HepG2 (cell line): Measurements from ENCODE around the gene CNKSR3. TPM values are rescaled to one million over a fixed set of nuclear protein-coding genes. Genes with fewer than 3 reads are reported as not detected.

Source experiments
- CREM ChIP-seq, 2 experiments: sonication (generic) in 1 of 2; formaldehyde crosslinking in 1 of 2; IDR thresholded peaks; 2 replicates each; pipeline versions ENCODE4 v1.4.0 to v1.6.1; 2016 to 2020; ENCODE audit warnings: antibody characterized with exemption in 1 of 2, mild to moderate bottlenecking in 1 of 2, missing genetic modification reagents in 1 of 2
- E2F1 ChIP-seq: sonication (generic); formaldehyde crosslinking; IDR thresholded peaks from 2 replicates; pipeline ENCODE4 v1.5.0; 2020; ENCODE audit warnings: missing genetic modification reagents
- FOXP4 ChIP-seq: sonication (generic); formaldehyde crosslinking; IDR thresholded peaks from 2 replicates; pipeline ENCODE4 v1.4.0; 2020; ENCODE audit warnings: missing genetic modification reagents
- GLI4 ChIP-seq: sonication (generic); formaldehyde crosslinking; IDR thresholded peaks from 2 replicates; pipeline ENCODE4 v1.5.1; 2020; ENCODE audit warnings: missing genetic modification reagents, mild to moderate bottlenecking, moderate library complexity, borderline replicate concordance
- POLR2A ChIP-seq, 2 experiments: IDR thresholded peaks; 2 replicates each; pipeline ENCODE4 v1.6.1; 2011; ENCODE audit warnings: low read depth in 2 of 2, low read length in 2 of 2, mild to moderate bottlenecking in 1 of 2, moderate library complexity in 1 of 2; ENCODE audit not compliant: insufficient read depth in 1 of 2
- TFE3 ChIP-seq: IDR thresholded peaks from 2 replicates; pipeline ENCODE4 v1.6.1; 2016
- ZFP41 ChIP-seq: sonication (generic); formaldehyde crosslinking; IDR thresholded peaks from 2 replicates; pipeline ENCODE4 v1.4.0; 2020; ENCODE audit warnings: mild to moderate bottlenecking, missing genetic modification reagents, borderline replicate concordance
- ZFP90 ChIP-seq: sonication (generic); formaldehyde crosslinking; IDR thresholded peaks from 2 replicates; pipeline ENCODE4 v1.8.0; 2022; ENCODE audit warnings: missing genetic modification reagents, mild to moderate bottlenecking, inconsistent platforms, borderline replicate concordance
- ZNF326 ChIP-seq: sonication (generic); formaldehyde crosslinking; IDR thresholded peaks from 2 replicates; pipeline ENCODE4 v1.4.0; 2020; ENCODE audit warnings: missing genetic modification reagents, borderline replicate concordance
- ZNF331 ChIP-seq: sonication (generic); formaldehyde crosslinking; IDR thresholded peaks from 2 replicates; pipeline ENCODE4 v1.4.0; 2020; ENCODE audit warnings: missing genetic modification reagents
- ZNF550 ChIP-seq: sonication (generic); formaldehyde crosslinking; IDR thresholded peaks from 2 replicates; pipeline ENCODE4 v1.4.0; 2020; ENCODE audit warnings: mild to moderate bottlenecking, missing genetic modification reagents, borderline replicate concordance
- ZNF552 ChIP-seq: sonication (generic); formaldehyde crosslinking; IDR thresholded peaks from 2 replicates; pipeline ENCODE4 v1.9.0; 2022; ENCODE audit warnings: missing genetic modification reagents, mild to moderate bottlenecking, borderline replicate concordance
- ZNF646 ChIP-seq: sonication (generic); formaldehyde crosslinking; IDR thresholded peaks from 2 replicates; pipeline ENCODE4 v1.9.0; 2021; ENCODE audit warnings: mild to moderate bottlenecking, missing genetic modification reagents
- ZNF747 ChIP-seq: sonication (generic); formaldehyde crosslinking; IDR thresholded peaks from 2 replicates; pipeline ENCODE4 v1.8.1; 2023; ENCODE audit warnings: missing genetic modification reagents, mild to moderate bottlenecking, borderline replicate concordance
- polyA plus RNA-seq, 8 experiments: library from polyadenylated mRNA; depleted of rRNA in 3 of 8; stranded (reverse) in 7 of 8; unstranded in 1 of 8; fragments of >200 nt; fragmentation: Illumina TruSeq in 4 of 8; extraction: Trizol in 4 of 8; gene quantifications; 2 replicates each; pipeline versions ENCODE4 v1.2.1 to v1.2.3, GENCODE V29; 2011 to 2016; ENCODE audit warnings: low read depth in 4 of 8, missing spikeins in 1 of 8, mixed read lengths in 1 of 8; ENCODE audit not compliant: insufficient read depth in 1 of 8
- total RNA-seq, 5 experiments: library from RNA; depleted of rRNA; stranded (reverse); fragments of >200 nt; fragmentation: Illumina TruSeq; extraction: Trizol; gene quantifications; 2 replicates each; pipeline ENCODE4 v1.2.3, GENCODE V29; 2016; ENCODE audit warnings: low read depth in 1 of 5

CNKSR3 gene
- total and polyA plus RNA-seq, 2 of the 13 experiments (the other 11 are each of a cell fraction or from before 2014, with no cell fraction given) = 9.2 to 38.6 TPM

GRCh38 chr6:154460306-154461071 is 50.0 kb downstream of the CNKSR3 start (continued):
- TF ChIP-seq ZNF326 (CRISPR knock-in tag) (no peak), GLI4 (peak; percentile 18; the same call in 1 of the 2 replicates), ZFP90 (CRISPR knock-in tag) (no peak), ZNF331 (CRISPR knock-in tag) (peak; percentile 71), FOXP4 (CRISPR knock-in tag) (peak; percentile 98), ZFP41 (no peak), ZNF552 (CRISPR knock-in tag) (no peak), ZNF550 (CRISPR knock-in tag) (no peak), TFE3 (CRISPR knock-in tag) (peak; percentile 35; the same call in 1 of the 2 replicates), ZNF747 (peak; percentile 59; the same call in 1 of the 2 replicates), POLR2A (IDR thresholded peaks at IDR 0.05; ENCODE audit: insufficient read depth in 1 of 2, low read depth in 2 of 2, low read length in 2 of 2) (peak in 1 of 2 experiments; percentile 23; a peak in 1 of 4 replicates), E2F1 (CRISPR knock-in tag) (no peak), CREM (IDR thresholded peaks at IDR 0.05) (peak; percentile 80), CREM (CRISPR knock-in tag; IDR thresholded peaks at IDR 0.05) (no peak), ZNF646 (CRISPR knock-in tag) (peak; percentile 98)
